Ishikawa (cell line): Measurements from ENCODE around the gene SNORC.

Experiments used
- CREB1 ChIP-seq: IDR thresholded peaks from 2 replicates; pipeline ENCODE4 v1.6.1; 2012; ENCODE audit warnings: low read depth
- EGR1 ChIP-seq: IDR thresholded peaks from 2 replicates; pipeline ENCODE4 v1.6.1; 2012
- FOXM1 ChIP-seq: IDR thresholded peaks from 2 replicates; pipeline ENCODE4 v1.6.1; 2012; ENCODE audit warnings: low read depth, borderline replicate concordance
- REST ChIP-seq: IDR thresholded peaks from 2 replicates; pipeline ENCODE4 v1.6.1; 2012; ENCODE audit warnings: low read depth, mild to moderate bottlenecking
- TAF1 ChIP-seq: IDR thresholded peaks from 2 replicates; pipeline ENCODE4 v1.6.1; 2012; ENCODE audit warnings: low read depth, mild to moderate bottlenecking
- ZBTB7A ChIP-seq: IDR thresholded peaks from 2 replicates; pipeline ENCODE4 v1.6.1; 2012; ENCODE audit warnings: low read depth
- TF ChIP-seq, protein P1 (sequence below): IDR thresholded peaks from 2 replicates; pipeline ENCODE4 v1.6.1; 2012
- TF ChIP-seq, protein P2 (sequence below): IDR thresholded peaks from 2 replicates; pipeline ENCODE4 v1.6.1; 2012

GRCh38 chr2:232843834-232844233 lies 26.2 kb upstream of the SNORC start:
- no peak for TF ChIP-seq REST
- TF ChIP-seq CREB1 = no peak
- TF ChIP-seq, protein P1, sequence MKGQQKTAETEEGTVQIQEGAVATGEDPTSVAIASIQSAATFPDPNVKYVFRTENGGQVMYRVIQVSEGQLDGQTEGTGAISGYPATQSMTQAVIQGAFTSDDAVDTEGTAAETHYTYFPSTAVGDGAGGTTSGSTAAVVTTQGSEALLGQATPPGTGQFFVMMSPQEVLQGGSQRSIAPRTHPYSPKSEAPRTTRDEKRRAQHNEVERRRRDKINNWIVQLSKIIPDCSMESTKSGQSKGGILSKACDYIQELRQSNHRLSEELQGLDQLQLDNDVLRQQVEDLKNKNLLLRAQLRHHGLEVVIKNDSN = no peak
- no peak for TF ChIP-seq FOXM1
- TF ChIP-seq, protein P2, sequence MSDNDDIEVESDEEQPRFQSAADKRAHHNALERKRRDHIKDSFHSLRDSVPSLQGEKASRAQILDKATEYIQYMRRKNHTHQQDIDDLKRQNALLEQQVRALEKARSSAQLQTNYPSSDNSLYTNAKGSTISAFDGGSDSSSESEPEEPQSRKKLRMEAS = no peak
- no peak for TF ChIP-seq ZBTB7A
- no peak for TF ChIP-seq EGR1
- no peak for TF ChIP-seq TAF1
